Brain microvascular endothelial cell (primary cell): ENCODE results near the gene TMEM203.

Experiments
- DNase-seq: peaks from one replicate; pipeline ENCODE4 v3.0.0-alpha.2; 2020
- H3K27ac ChIP-seq: fragments of 250-450 bp; sonication (Bioruptor Pico); 2 replicates; pipeline ENCODE4 v1.5.1; 2020; ENCODE audit warnings: mild to moderate bottlenecking, moderate library complexity
- H3K27me3 ChIP-seq: fragments of 250-450 bp; sonication (Bioruptor Pico); replicated peaks from 2 replicates; pipeline ENCODE4 v1.5.1; 2020; ENCODE audit warnings: mild to moderate bottlenecking
- H3K36me3 ChIP-seq: fragments of 250-450 bp; sonication (Bioruptor Pico); replicated peaks from 2 replicates; pipeline ENCODE4 v1.5.1; 2020; ENCODE audit warnings: mild to moderate bottlenecking
- H3K4me3 ChIP-seq: 2 replicates; pipeline ENCODE4 v1.5.1; 2011; ENCODE audit warnings: low read depth, mild to moderate bottlenecking, control low read depth, low read length, moderate library complexity
- in situ Hi-C: cut with HindIII; loops from 2 replicates; pipeline ENCODE4 v1.10.0; 2017; ENCODE audit warnings: low sequenced_read_pairs, low pct_ligation_motif_present
- TF ChIP-seq, protein P1 (sequence below): IDR thresholded peaks from 2 replicates; pipeline ENCODE4 v1.5.1; 2011; ENCODE audit warnings: low read depth, mild to moderate bottlenecking, moderate library complexity, low read length, control low read depth, inconsistent platforms; ENCODE audit errors: missing control alignments

Gene TMEM203

GRCh38 chr9:137169896-137170358, 35.5 kb downstream of the TMEM203 start, which contains the start of gene LRRC26:
Gene LRRC26, minus strand, starts transcription at chr9:137170051. Its CDS starts 108 bp downstream, at chr9:137169943.
- in situ Hi-C loops: no loop called here
- H3K36me3 ChIP-seq: no peaks in the 10 kb centered on the region
- no peak within 1 kb of the TSS for H3K27ac ChIP-seq
- H3K4me3 ChIP-seq: no peak within 1 kb of the TSS
- H3K27me3 ChIP-seq: peaks cover 68% of the 10 kb centered on the region
- no peak for DNase-seq
- TF ChIP-seq, protein P1, sequence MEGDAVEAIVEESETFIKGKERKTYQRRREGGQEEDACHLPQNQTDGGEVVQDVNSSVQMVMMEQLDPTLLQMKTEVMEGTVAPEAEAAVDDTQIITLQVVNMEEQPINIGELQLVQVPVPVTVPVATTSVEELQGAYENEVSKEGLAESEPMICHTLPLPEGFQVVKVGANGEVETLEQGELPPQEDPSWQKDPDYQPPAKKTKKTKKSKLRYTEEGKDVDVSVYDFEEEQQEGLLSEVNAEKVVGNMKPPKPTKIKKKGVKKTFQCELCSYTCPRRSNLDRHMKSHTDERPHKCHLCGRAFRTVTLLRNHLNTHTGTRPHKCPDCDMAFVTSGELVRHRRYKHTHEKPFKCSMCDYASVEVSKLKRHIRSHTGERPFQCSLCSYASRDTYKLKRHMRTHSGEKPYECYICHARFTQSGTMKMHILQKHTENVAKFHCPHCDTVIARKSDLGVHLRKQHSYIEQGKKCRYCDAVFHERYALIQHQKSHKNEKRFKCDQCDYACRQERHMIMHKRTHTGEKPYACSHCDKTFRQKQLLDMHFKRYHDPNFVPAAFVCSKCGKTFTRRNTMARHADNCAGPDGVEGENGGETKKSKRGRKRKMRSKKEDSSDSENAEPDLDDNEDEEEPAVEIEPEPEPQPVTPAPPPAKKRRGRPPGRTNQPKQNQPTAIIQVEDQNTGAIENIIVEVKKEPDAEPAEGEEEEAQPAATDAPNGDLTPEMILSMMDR: no peak

GRCh38 chr9:137168904-137169856, 36.3 kb downstream of the TMEM203 start:
- peaks cover 75% of the 10 kb centered on the region for H3K27me3 ChIP-seq
- in situ Hi-C loops: no loop called here
- H3K36me3 ChIP-seq: no peaks in the 10 kb centered on the region
- TF ChIP-seq, protein P1: no peak
- no peak overlapping the region for H3K4me3 ChIP-seq
- no peak overlapping the region for H3K27ac ChIP-seq
- DNase-seq: peak; percentile 7

DNA sequence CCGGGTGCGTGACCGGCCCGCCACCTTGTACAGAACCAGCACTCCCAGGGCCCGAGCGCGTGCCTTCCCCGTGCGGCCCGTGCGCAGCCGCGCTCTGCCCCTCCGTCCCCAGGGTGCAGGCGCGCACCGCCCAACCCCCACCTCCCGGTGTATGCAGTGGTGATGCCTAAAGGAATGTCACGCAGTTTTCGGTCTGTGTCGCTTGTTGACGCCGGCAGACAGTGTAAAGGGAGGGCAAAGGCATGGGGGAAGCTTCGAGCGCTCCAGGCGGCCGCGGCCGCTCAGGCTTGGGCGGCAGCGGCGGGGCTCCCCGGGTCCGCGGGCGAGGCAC, 36.9 kb downstream of the TMEM203 start:
- DNase-seq: no peak
- Histone ChIP-seq H3K4me3 (no peak overlapping the region), H3K27me3 (peaks cover 78% of the 10 kb centered on the region), H3K36me3 (no peaks in the 10 kb centered on the region), H3K27ac (no peak overlapping the region)
- TF ChIP-seq, protein P1: no peak
- in situ Hi-C loops: no loop called here

GRCh38 chr9:137167747-137168572, 37.5 kb downstream of the TMEM203 start:
- Histone ChIP-seq H3K36me3 (no peaks in the 10 kb centered on the region), H3K27me3 (peaks cover 81% of the 10 kb centered on the region), H3K27ac (no peak overlapping the region), H3K4me3 (no peak overlapping the region)
- in situ Hi-C loops: no loop called here
- TF ChIP-seq, protein P1: no peak
- DNase-seq: no peak

- in situ Hi-C loops: no loop called here
- TF ChIP-seq, protein P1: no peak
- no peak overlapping the region for H3K27ac ChIP-seq
- no peaks in the 10 kb centered on the region for H3K36me3 ChIP-seq
- peaks cover 88% of the 10 kb centered on the region for H3K27me3 ChIP-seq
- DNase-seq: no peak
- H3K4me3 ChIP-seq: no peak overlapping the region
Measured at GRCh38 chr9:137167277-137167746, 38.1 kb downstream of the TMEM203 start.
